H1 (cell line): ENCODE results near the gene FGF1. TPM values are rescaled to one million over a fixed set of nuclear protein-coding genes. Genes with fewer than 3 reads are reported as not detected.

ENCODE experiments used
- CTCF ChIA-PET: fragments of 300-600 bp; sonication (Branson Sonifier 250); formaldehyde crosslinking; loops from one replicate; lab custom pipeline; 2021; ENCODE audit not compliant: partially characterized antibody; lab: Charles Lee
- POLR2A ChIA-PET: fragments of 300-600 bp; sonication (Branson Sonifier 250); formaldehyde crosslinking; loops from one replicate; lab custom pipeline; 2021; ENCODE audit warnings: inconsistent platforms; ENCODE audit not compliant: partially characterized antibody; lab: Charles Lee
- DNase-seq, 2 experiments: peaks; one replicate each; pipeline versions ENCODE4 v3.0.0 to v3.0.0-alpha.2; 2010 to 2022; ENCODE audit warnings: low spot score in 2 of 2, low read depth in 1 of 2, mixed read lengths in 1 of 2
- FAIRE-seq: peaks from 2 replicates; lab custom pipeline; 2011; peaks lifted over from hg19 to GRCh38; lab: Jason Lieb, UNC
- H2AFZ ChIP-seq: 2 replicates; pipeline ENCODE4 v1.8.1; 2012; ENCODE audit warnings: low read length, inconsistent platforms
- H2AK5ac ChIP-seq: 2 replicates; pipeline ENCODE4 v1.6.1; 2013; ENCODE audit warnings: low read depth, low read length
- H2BK120ac ChIP-seq: replicated peaks from 2 replicates; pipeline ENCODE3; 2013; ENCODE audit warnings: low read depth, low read length, inconsistent platforms
- H2BK12ac ChIP-seq: 2 replicates; pipeline ENCODE4 v1.6.1; 2013; ENCODE audit warnings: low read depth, low read length
- H2BK15ac ChIP-seq: 2 replicates; pipeline ENCODE4 v1.6.1; 2013; ENCODE audit warnings: low read length
- H2BK20ac ChIP-seq: 2 replicates; pipeline ENCODE4 v1.6.1; 2013; ENCODE audit warnings: low read length
- H2BK5ac ChIP-seq: 2 replicates; pipeline ENCODE4 v1.6.1; 2013; ENCODE audit warnings: low read depth, low read length
- H3K14ac ChIP-seq: 2 replicates; pipeline ENCODE4 v1.6.1; 2013; ENCODE audit warnings: inconsistent platforms; ENCODE audit not compliant: insufficient read length
- H3K18ac ChIP-seq: 2 replicates; pipeline ENCODE4 v1.6.1; 2013; ENCODE audit warnings: low read length; ENCODE audit errors: extremely low read depth
- H3K23ac ChIP-seq: 2 replicates; pipeline ENCODE4 v1.6.1; 2013; ENCODE audit warnings: inconsistent platforms; ENCODE audit not compliant: insufficient read length
- H3K23me2 ChIP-seq: 2 replicates; pipeline ENCODE4 v1.6.1; 2013; ENCODE audit warnings: low read depth, low read length
- H3K27ac ChIP-seq: 2 replicates; pipeline ENCODE4 v1.6.1; 2011; ENCODE audit warnings: low read depth, low read length, inconsistent platforms
- H3K27me3 ChIP-seq, 4 experiments: replicated peaks in 1 of 4; 1 replicate in 1 of 4; 2 replicates in 3 of 4; pipeline versions ENCODE4 v1.6.1 to v1.8.1; 2011 to 2013; ENCODE audit warnings: low read length in 3 of 4, mild to moderate bottlenecking in 3 of 4, inconsistent platforms in 2 of 4, mixed read lengths in 2 of 4, moderate library complexity in 1 of 4; ENCODE audit not compliant: control insufficient read depth in 3 of 4, insufficient read depth in 3 of 4; ENCODE audit errors: extremely low read depth in 1 of 4
- H3K36me3 ChIP-seq, 4 experiments: 2 replicates each; pipeline versions ENCODE4 v1.6.1 to v1.8.1; 2011 to 2013; ENCODE audit warnings: mild to moderate bottlenecking in 4 of 4, low read length in 3 of 4, moderate library complexity in 2 of 4, control low read depth in 1 of 4, inconsistent platforms in 1 of 4; ENCODE audit not compliant: insufficient read depth in 4 of 4, control insufficient read depth in 2 of 4
- H3K4ac ChIP-seq: replicated peaks from 2 replicates; pipeline ENCODE3; 2013; ENCODE audit warnings: low read length, low read depth, mixed read lengths, inconsistent platforms; ENCODE audit not compliant: insufficient read length
- H3K4me1 ChIP-seq, 4 experiments: replicated peaks in 1 of 4; 1 replicate in 1 of 4; 2 replicates in 3 of 4; pipeline versions ENCODE4 v1.6.1 to v1.8.1; 2011 to 2013; ENCODE audit warnings: low read length in 3 of 4, inconsistent platforms in 2 of 4, mixed read lengths in 1 of 4; ENCODE audit not compliant: insufficient read depth in 4 of 4, control insufficient read depth in 3 of 4
- H3K4me2 ChIP-seq, 2 experiments: 2 replicates each; pipeline versions ENCODE4 v1.6.1 to v1.8.1; 2011 to 2013; ENCODE audit warnings: low read depth in 2 of 2, low read length in 2 of 2, control low read depth in 1 of 2, inconsistent platforms in 1 of 2, mild to moderate bottlenecking in 1 of 2; ENCODE audit not compliant: insufficient read depth in 1 of 2
- H3K4me3 ChIP-seq, 4 experiments: fragments of 200-600, 300-600 bp in 1 of 4; sonication (generic), shearing (Covaris generic), sonication (Bioruptor Twin) in 1 of 4; 2 replicates each; pipeline versions ENCODE4 v1.5.1 to v1.8.1; 2011 to 2016; ENCODE audit warnings: low read length in 4 of 4, low read depth in 3 of 4, control low read depth in 2 of 4, inconsistent platforms in 2 of 4, mild to moderate bottlenecking in 2 of 4, mixed read lengths in 1 of 4, moderate library complexity in 1 of 4; ENCODE audit not compliant: insufficient read depth in 2 of 4; ENCODE audit errors: extremely low read depth in 1 of 4
- H3K56ac ChIP-seq: replicated peaks from 2 replicates; pipeline ENCODE3; 2013; ENCODE audit warnings: low read depth, mild to moderate bottlenecking, mixed read lengths, low read length, inconsistent platforms; ENCODE audit not compliant: insufficient read length
- H3K79me1 ChIP-seq: 2 replicates; pipeline ENCODE4 v1.6.1; 2013; ENCODE audit warnings: low read depth, low read length, control low read depth
- H3K79me2 ChIP-seq, 2 experiments: 2 replicates each; pipeline versions ENCODE4 v1.6.1 to v1.8.1; 2012 to 2013; ENCODE audit warnings: low read length in 2 of 2, mild to moderate bottlenecking in 2 of 2, inconsistent platforms in 1 of 2; ENCODE audit not compliant: insufficient read depth in 2 of 2, control insufficient read depth in 1 of 2
- H3K9ac ChIP-seq, 4 experiments: replicated peaks in 1 of 4; 1 replicate in 1 of 4; 2 replicates in 3 of 4; pipeline versions ENCODE4 v1.6.1 to v1.8.1; 2011 to 2013; ENCODE audit warnings: low read depth in 3 of 4, low read length in 3 of 4, control low read depth in 2 of 4, mild to moderate bottlenecking in 2 of 4, moderate library complexity in 2 of 4, inconsistent platforms in 1 of 4; ENCODE audit errors: extremely low read depth in 1 of 4
- H3K9me3 ChIP-seq, 2 experiments: 2 replicates each; pipeline versions ENCODE4 v1.6.1 to v1.8.1; 2012 to 2013; ENCODE audit warnings: mild to moderate bottlenecking in 2 of 2, moderate library complexity in 2 of 2, control low read depth in 1 of 2, inconsistent platforms in 1 of 2, low read depth in 1 of 2, low read length in 1 of 2, mixed read lengths in 1 of 2; ENCODE audit not compliant: insufficient read depth in 2 of 2
- H4K20me1 ChIP-seq, 2 experiments: replicated peaks in 1 of 2; 2 replicates each; pipeline versions ENCODE3 to v1.8.1; 2011 to 2013; ENCODE audit warnings: inconsistent platforms in 2 of 2, low read length in 2 of 2, mild to moderate bottlenecking in 1 of 2; ENCODE audit not compliant: insufficient read depth in 2 of 2, control insufficient read depth in 1 of 2
- H4K5ac ChIP-seq: 2 replicates; pipeline ENCODE4 v1.6.1; 2013; ENCODE audit warnings: low read length, low read depth, mixed read lengths, inconsistent platforms; ENCODE audit not compliant: insufficient read length
- H4K8ac ChIP-seq: 2 replicates; pipeline ENCODE4 v1.8.0; 2013; ENCODE audit warnings: mild to moderate bottlenecking, moderate library complexity, low read length, inconsistent platforms; ENCODE audit not compliant: insufficient read depth; ENCODE audit errors: extremely low read depth
- H4K91ac ChIP-seq: replicated peaks from 2 replicates; pipeline ENCODE3; 2013; ENCODE audit warnings: low read length, mixed read lengths, inconsistent platforms; ENCODE audit not compliant: insufficient read length
- BRCA1 ChIP-seq: IDR thresholded peaks from 2 replicates; pipeline ENCODE4 v1.6.1; 2012; ENCODE audit warnings: low read depth, low read length, improper control_type of control experiment
- E2F6 ChIP-seq: IDR thresholded peaks from 2 replicates; pipeline ENCODE4 v1.6.1; 2012; ENCODE audit warnings: inconsistent platforms
- KDM5A ChIP-seq: fragments of 200-600 bp; IDR thresholded peaks from 2 replicates; pipeline ENCODE4 v1.7.1; 2012; ENCODE audit warnings: mild to moderate bottlenecking, low read length, inconsistent platforms, mixed read lengths
- RNF2 ChIP-seq: fragments of 200-900, 300-1000 bp; sonication (generic); IDR thresholded peaks from 2 replicates; pipeline ENCODE4 v1.7.1; 2016; ENCODE audit warnings: borderline replicate concordance, low read depth, mild to moderate bottlenecking, antibody characterized with exemption, low read length; ENCODE audit not compliant: poor library complexity, severe bottlenecking; ENCODE audit errors: missing control alignments
- SP1 ChIP-seq: IDR thresholded peaks from 2 replicates; pipeline ENCODE4 v1.6.1; 2011; ENCODE audit warnings: low read depth, low read length
- WGBS, 2 experiments: shearing (Covaris generic) in 1 of 2; methylation state at CpG; one replicate each; pipeline versions ENCODE4 v1.1.6 to v1.1.7; 2013 to 2015; ENCODE audit warnings: low lambda C conversion rate in 2 of 2, mixed read lengths in 2 of 2, inconsistent platforms in 1 of 2, low coverage in 1 of 2, missing lambda C conversion rate in 1 of 2; ENCODE audit not compliant: insufficient replicate concordance in 2 of 2, insufficient coverage in 1 of 2, insufficient read length in 1 of 2; ENCODE audit errors: extremely low coverage in 1 of 2, missing lambda C conversion rate in 1 of 2; 5-methylcytosine and 5-hydroxymethylcytosine counted together
- polyA plus RNA-seq, 7 experiments: library from polyadenylated mRNA; depleted of rRNA in 3 of 7; stranded (reverse) in 5 of 7; unstranded in 2 of 7; fragments of >200 nt in 5 of 7; fragments of 200-250 nt in 2 of 7; gene quantifications; 1 replicate in 5 of 7; 2 replicates in 1 of 7; 4 replicates in 1 of 7; pipeline versions ENCODE4 v1.2.1 to v1.2.3, GENCODE V29; 2011 to 2013; ENCODE audit warnings: missing spikeins in 2 of 7, mixed read lengths in 2 of 7
- total RNA-seq: library from RNA; stranded (reverse); fragmentation: NEBNext Ultra II Directional; extraction: Animal tissue kit (Norgen Biotek cat#: 25700); gene quantifications from 2 replicates; pipeline ENCODE4 v1.2.1, GENCODE V29; 2021

Gene FGF1
- total and polyA plus RNA-seq, 2 of the 8 experiments (the other 6 are each of a cell fraction or from before 2014, with no cell fraction given): 0.30 to 0.50 TPM

DNA sequence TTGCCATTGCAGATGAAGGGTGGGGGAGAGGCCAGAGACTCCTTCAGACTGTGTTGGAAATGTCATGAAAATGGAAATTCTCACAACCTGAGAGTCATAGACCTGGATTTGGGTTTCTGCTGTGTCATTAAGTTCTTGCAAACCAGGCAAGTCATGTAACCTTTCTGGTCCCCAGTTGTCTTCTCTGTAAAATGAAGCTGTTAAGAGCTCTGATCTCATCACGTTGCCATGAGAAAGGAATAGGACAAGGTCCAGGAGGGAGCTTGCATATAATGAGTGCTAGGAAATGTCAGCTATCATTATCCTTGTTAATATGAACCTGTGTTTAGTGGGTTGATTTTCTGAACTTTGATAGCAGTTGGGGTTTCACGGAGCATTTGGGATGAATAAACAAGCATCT lies 59.1 kb downstream of the FGF1 start:
- H3K9ac ChIP-seq: no peak overlapping the region
- no peaks in the 10 kb centered on the region for H3K27me3 ChIP-seq
- peak overlapping the region; percentile 12; the same call in 1 of the 2 replicates for H2BK12ac ChIP-seq
- no peaks in the 10 kb centered on the region for H3K36me3 ChIP-seq
- ChIA-PET POLR2A (no interaction called here), CTCF (interaction anchor here (0.6 to 4.8 kb wide), 10 partner anchors 16 to 460 kb away, joined by 3 to 24 read pairs (median 6); partner anchors contain the start of gene FGF1)
- no peak overlapping the region for H3K14ac ChIP-seq
- no peaks in the 10 kb centered on the region for H3K23me2 ChIP-seq
- no peaks in the 10 kb centered on the region for H3K9me3 ChIP-seq
- FAIRE-seq (no peak), DNase-seq (no peak)
- H4K8ac ChIP-seq: no peak overlapping the region
- H2BK5ac ChIP-seq: no peak overlapping the region
- no peak overlapping the region for H3K4me2 ChIP-seq
- no peak overlapping the region for H3K4ac ChIP-seq
- H3K27ac ChIP-seq: no peak overlapping the region
- H4K5ac ChIP-seq: no peak overlapping the region
- H2BK15ac ChIP-seq: no peak overlapping the region
- no peak overlapping the region for H4K91ac ChIP-seq
- H2BK20ac ChIP-seq: peak overlapping the region; percentile 51; the same call in 1 of the 2 replicates
- H3K79me2 ChIP-seq: no peaks in the 10 kb centered on the region
- H3K79me1 ChIP-seq: no peaks in the 10 kb centered on the region
- no peak overlapping the region for H3K23ac ChIP-seq
- no peak overlapping the region for H3K18ac ChIP-seq
- 98% methylated on average over 2 of the region's 2 CpGs; no CpG with 5 or more reads in 1 of the 2 experiments for WGBS, 2 experiments
- H2AFZ ChIP-seq: 0 out of 2 replicates have a peak overlapping the region, but pooled peaks have one; percentile 29
- no peak overlapping the region for H2AK5ac ChIP-seq
- no peak overlapping the region for H2BK120ac ChIP-seq
- H3K56ac ChIP-seq: no peak overlapping the region
- no peaks in the 10 kb centered on the region for H4K20me1 ChIP-seq
- H3K4me1 ChIP-seq: peaks cover 0 to 8% (median 0%) of the 10 kb centered on the region in 4 experiments; a peak in 2 of 7 replicates
- H3K4me3 ChIP-seq: no peak overlapping the region
- no peak for TF ChIP-seq BRCA1
- no peak for TF ChIP-seq E2F6
- no peak for TF ChIP-seq KDM5A
- TF ChIP-seq RNF2: no peak
- no peak for TF ChIP-seq SP1
